ENCODE results near the gene CLRN3. TPM values are rescaled to one million over a fixed set of nuclear protein-coding genes. Genes with fewer than 3 reads are reported as not detected.

CLRN3 gene
- total RNA-seq, 2 donors from 2014 or later, result not detected

GRCh38 chr10:127934383-127934782 is 41.6 kb upstream of the CLRN3 start:
- Histone ChIP-seq H3K4me1 (ENCODE audit: control insufficient read depth, insufficient read depth, low read length) (no peaks in the 10 kb centered on the region), H3K36me3 (ENCODE audit: control insufficient read depth, insufficient read depth, low read length) (no peaks in the 10 kb centered on the region), H3K4me3 (ENCODE audit: low read length) (no peak overlapping the region), H3K9ac (ENCODE audit: extremely low read depth, low read length, poor library complexity, severe bottlenecking) (no peak overlapping the region), H3K27me3 (ENCODE audit: control insufficient read depth, insufficient read depth, low read length, poor library complexity, severe bottlenecking) (no peaks in the 10 kb centered on the region), H3K27ac (ENCODE audit: low read depth, low read length) (no peak overlapping the region), H3K9me3 (ENCODE audit: control insufficient read depth, low read length) (no peaks in the 10 kb centered on the region)
- WGBS, 2 experiments (ENCODE audit: insufficient coverage in 1 of 2, insufficient read length in 1 of 2), result 94 to 100% methylated on average over 5 to 14 of the region's 14 CpGs
- Mint-ChIP-seq H3K27ac (no peak overlapping the region), H3K36me3 (ENCODE audit: low read depth) (no peaks in the 10 kb centered on the region), H3K4me3 (no peak overlapping the region), H3K4me1 (no peaks in the 10 kb centered on the region), H3K27me3 (ENCODE audit: insufficient read depth) (peaks cover 15% of the 10 kb centered on the region), H3K9me3 (peaks cover 6% of the 10 kb centered on the region)
- DNase-seq, result no peak
- TF ChIP-seq CTCF (conservative IDR thresholded peaks at IDR 0.05), result no peak

- H3K9me3 Mint-ChIP-seq, result peaks cover 6% of the 10 kb centered on the region
These were observed 40.5 kb upstream of the CLRN3 start for GRCh38 chr10:127933271-127933670.

GRCh38 chr10:127932521-127933270 is 40.0 kb upstream of the CLRN3 start:
- no peak for DNase-seq
- no peak for TF ChIP-seq CTCF (conservative IDR thresholded peaks at IDR 0.05)
- H3K4me3 ChIP-seq (ENCODE audit: low read length), result no peak overlapping the region
- H3K27ac Mint-ChIP-seq, result no peak overlapping the region
- H3K36me3 ChIP-seq (ENCODE audit: control insufficient read depth, insufficient read depth, low read length), result no peaks in the 10 kb centered on the region
- no peak overlapping the region for H3K4me3 Mint-ChIP-seq
- no peaks in the 10 kb centered on the region for H3K27me3 ChIP-seq (ENCODE audit: control insufficient read depth, insufficient read depth, low read length, poor library complexity, severe bottlenecking)
- H3K36me3 Mint-ChIP-seq (ENCODE audit: low read depth), result no peaks in the 10 kb centered on the region
- peaks cover 8% of the 10 kb centered on the region for H3K4me1 ChIP-seq (ENCODE audit: control insufficient read depth, insufficient read depth, low read length)
- no peak overlapping the region for H3K27ac ChIP-seq (ENCODE audit: low read depth, low read length)
- peaks cover 15% of the 10 kb centered on the region for H3K27me3 Mint-ChIP-seq (ENCODE audit: insufficient read depth)
- 94 to 96% methylated on average over 14 to 15 of the region's 15 CpGs for WGBS, 2 experiments (ENCODE audit: insufficient coverage in 1 of 2, insufficient read length in 1 of 2)
- no peaks in the 10 kb centered on the region for H3K9me3 ChIP-seq (ENCODE audit: control insufficient read depth, low read length)
- peaks cover 13% of the 10 kb centered on the region for H3K4me1 Mint-ChIP-seq
- H3K9ac ChIP-seq (ENCODE audit: extremely low read depth, low read length, poor library complexity, severe bottlenecking), result no peak overlapping the region
- peaks cover 6% of the 10 kb centered on the region for H3K9me3 Mint-ChIP-seq

More at GRCh38 chr10:127933271-127933670, 40.5 kb upstream of the CLRN3 start:
- no peaks in the 10 kb centered on the region for H3K36me3 Mint-ChIP-seq (ENCODE audit: low read depth)
- no peak overlapping the region for H3K4me3 Mint-ChIP-seq
- no peak overlapping the region for H3K9ac ChIP-seq (ENCODE audit: extremely low read depth, low read length, poor library complexity, severe bottlenecking)
- H3K27me3 Mint-ChIP-seq (ENCODE audit: insufficient read depth), result peaks cover 15% of the 10 kb centered on the region
- no peak overlapping the region for H3K4me3 ChIP-seq (ENCODE audit: low read length)
- H3K27ac Mint-ChIP-seq, result no peak overlapping the region
- no peak overlapping the region for H3K27ac ChIP-seq (ENCODE audit: low read depth, low read length)
- peaks cover 7% of the 10 kb centered on the region for H3K4me1 Mint-ChIP-seq
- peaks cover 7% of the 10 kb centered on the region for H3K4me1 ChIP-seq (ENCODE audit: control insufficient read depth, insufficient read depth, low read length)
- H3K9me3 ChIP-seq (ENCODE audit: control insufficient read depth, low read length), result no peaks in the 10 kb centered on the region
- no peak for DNase-seq
- 93% methylated on average over 5 of the region's 5 CpGs; no CpG with 5 or more reads in 1 of the 2 experiments for WGBS, 2 experiments (ENCODE audit: insufficient coverage in 1 of 2, insufficient read length in 1 of 2)
- no peaks in the 10 kb centered on the region for H3K36me3 ChIP-seq (ENCODE audit: control insufficient read depth, insufficient read depth, low read length)
- no peaks in the 10 kb centered on the region for H3K27me3 ChIP-seq (ENCODE audit: control insufficient read depth, insufficient read depth, low read length, poor library complexity, severe bottlenecking)
- no peak for TF ChIP-seq CTCF (conservative IDR thresholded peaks at IDR 0.05)
